Measurements from ENCODE around the gene DCLK1.

DCLK1 gene

DNA sequence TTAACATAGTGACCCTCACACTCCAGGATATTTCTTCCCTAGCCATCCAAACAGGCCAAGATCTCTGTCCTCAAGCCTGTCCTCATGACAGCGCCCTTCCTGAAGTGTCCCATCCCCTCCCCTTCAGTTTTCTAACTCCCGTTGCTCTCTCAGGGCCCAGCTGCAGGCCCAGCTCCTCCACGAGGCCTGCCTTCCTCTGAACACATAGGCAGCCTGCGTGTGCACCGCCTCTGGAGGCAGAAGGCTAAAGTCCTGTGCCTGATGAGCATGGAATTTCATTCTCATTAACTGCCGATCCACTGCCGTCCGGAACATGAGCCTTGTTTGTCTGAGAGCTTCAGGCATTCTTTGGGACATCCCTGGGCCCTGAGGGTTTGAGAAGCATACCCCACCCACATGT lies 306.4 kb downstream of the DCLK1 start:
- no peak for DNase-seq (ENCODE audit: low read depth)

DNA sequence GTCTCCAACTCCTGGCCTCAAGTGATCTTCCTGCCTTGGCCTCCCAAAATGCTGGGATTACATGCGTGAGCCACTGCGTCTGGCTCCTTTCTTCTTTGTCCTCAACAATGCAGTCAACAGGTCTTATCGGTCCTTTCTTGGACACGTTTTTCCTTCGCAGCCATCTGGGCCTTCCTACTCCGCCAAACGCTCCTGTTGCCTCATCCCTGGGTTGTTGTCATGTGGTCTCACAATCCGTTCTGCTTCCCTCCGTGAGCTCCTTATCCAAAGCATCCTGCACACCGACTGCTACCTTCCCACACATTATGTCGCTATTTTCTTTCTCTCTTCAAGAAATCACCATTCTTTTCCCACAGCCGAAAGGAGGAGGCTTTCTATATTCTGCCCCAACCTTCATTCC lies 306.8 kb downstream of the DCLK1 start:
- DNase-seq (ENCODE audit: low read depth): no peak

DNA sequence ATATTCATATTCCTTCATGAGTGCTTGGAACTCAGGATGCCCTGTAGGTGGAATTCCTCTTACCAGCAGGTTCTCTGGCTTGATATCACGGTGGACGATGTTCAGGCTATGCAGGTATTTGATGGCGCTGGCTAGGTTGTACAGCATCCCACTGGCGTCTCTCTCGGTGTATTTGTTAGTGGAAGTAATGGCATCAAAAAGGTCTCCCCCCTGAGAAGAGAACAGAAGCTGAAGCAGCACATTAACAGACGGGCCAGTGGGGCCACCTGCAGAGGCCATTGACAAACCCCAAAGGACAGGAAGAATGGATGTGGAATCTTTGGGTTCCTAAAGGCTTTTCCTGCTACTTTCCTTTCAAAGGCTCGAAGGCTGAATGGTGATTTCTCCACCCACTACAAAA lies 308.5 kb downstream of the DCLK1 start:
- DNase-seq (ENCODE audit: low read depth): no peak

DNA sequence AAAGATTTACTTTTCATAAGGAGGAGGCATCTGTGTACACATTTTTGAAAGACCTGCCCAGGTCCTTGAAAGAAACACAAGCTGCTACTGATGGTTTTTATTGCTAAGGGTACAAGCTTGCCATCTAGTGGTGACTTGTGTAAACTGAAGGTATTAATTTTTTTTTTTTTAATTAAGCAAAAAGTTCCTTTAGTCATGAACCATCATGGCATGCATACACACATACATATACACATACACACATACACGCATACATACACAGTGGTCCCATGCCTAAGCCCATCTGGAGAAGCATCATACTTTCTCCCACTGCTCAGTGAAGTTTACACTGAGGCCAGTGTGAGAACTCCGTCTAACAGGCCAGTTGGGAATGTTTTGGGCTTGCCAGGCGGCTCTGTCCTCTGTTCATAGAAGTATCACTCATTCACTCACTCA lies 312.5 kb downstream of the DCLK1 start:
- no peak for DNase-seq (ENCODE audit: low read depth)

DNA sequence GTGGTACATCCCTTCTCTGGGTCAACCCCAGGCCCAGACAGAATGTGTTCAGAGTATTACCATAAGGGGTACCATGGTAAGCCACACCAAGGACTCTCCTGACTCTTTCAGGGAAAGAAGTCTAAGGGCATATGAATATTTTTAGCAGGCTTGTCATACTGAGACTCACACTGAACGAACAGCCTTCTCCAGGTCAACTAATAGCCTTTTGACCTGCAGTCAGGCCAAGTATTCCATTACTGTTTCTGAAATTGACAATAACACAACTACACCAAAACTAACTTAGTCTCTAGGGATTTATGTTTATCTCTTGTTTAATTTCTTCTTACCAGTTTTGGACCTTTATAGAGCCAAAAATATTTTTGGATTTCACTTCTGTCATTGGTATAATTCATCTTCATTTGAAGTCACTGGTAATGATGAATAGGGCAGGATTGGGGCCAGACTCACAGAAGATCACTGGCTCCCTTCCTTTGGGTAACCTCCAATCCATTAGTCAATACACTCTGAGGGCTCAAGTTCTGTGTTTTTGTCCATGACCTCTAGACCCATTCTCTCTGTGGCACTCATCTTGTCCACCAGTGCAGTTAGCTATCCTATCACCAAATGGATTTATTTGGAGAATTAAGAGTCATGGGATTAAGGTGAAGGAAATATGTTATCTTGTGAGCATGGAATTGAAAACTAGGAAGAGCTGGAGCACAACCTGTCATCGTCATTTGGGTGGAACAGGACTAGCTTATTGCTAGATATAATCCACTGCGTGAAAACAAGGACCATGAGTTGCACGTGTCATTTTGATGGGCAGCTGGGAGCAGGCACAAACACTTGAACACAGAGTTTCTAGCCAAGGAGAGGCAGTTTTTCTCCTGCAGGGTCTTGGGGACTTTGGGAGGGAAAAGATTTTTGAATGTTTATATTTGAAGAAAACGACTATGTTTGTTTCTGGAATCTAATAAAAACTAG lies 313.3 kb downstream of the DCLK1 start:
- DNase-seq (ENCODE audit: low read depth): no peak

DNA sequence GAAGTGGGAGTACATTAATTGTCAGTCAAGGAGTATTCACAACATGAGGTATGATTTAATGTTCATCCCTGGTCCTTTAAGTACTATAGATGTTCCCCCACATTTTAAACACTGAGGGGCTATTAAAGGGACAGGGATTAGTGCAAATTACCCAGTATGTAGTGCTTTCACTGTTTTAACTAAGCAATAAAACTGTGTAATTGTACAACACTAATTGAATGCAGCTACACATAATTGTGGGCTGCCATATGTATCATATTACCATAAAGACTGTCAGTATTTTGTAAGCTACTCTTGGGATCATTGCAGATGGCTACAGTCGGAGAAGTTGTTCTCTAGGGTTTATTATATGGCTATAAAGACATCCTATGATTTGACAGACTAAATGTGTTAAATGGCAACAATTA lies 316.6 kb downstream of the DCLK1 start:
- DNase-seq (ENCODE audit: low read depth): no peak

DNA sequence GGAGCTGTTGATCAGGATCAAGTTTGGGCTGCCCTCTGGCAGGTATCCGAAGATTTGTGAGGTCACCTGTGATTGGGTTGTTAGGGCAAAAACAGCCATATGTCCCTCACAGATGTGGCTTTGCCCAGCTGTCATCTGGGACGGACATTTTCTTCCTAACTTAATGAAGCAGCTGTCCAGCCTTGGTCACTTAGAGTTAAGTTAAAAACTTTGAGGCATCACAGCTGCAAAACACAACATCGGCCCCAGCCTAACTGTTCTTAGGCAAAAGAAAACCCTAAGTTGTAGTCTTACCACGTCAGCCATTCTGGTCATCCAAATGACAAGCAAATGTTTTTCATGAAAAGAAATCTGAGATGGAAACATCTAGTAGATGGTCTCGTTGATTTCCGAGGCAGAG lies 318.4 kb downstream of the DCLK1 start:
- DNase-seq (ENCODE audit: low read depth): no peak

DNA sequence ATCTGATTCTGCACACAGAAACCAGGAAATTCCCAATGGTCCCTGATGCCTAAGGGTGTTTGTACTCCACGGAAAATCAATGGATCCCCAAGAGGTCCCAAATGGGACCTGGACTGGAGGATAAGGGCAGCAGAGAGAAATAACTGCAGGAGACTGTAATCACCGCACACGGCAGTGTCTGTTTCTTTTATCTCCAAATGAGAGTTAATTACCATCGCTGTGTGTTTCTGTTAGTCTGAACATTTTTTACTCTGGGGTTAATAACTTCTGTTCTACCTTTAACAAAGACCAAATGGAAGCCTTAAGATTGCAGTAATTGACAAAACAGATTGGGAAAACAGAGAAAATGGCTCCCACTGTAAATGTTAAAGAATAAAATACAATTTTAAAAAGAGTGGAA lies 320.9 kb downstream of the DCLK1 start:
- no peak for DNase-seq (ENCODE audit: low read depth)

DNA sequence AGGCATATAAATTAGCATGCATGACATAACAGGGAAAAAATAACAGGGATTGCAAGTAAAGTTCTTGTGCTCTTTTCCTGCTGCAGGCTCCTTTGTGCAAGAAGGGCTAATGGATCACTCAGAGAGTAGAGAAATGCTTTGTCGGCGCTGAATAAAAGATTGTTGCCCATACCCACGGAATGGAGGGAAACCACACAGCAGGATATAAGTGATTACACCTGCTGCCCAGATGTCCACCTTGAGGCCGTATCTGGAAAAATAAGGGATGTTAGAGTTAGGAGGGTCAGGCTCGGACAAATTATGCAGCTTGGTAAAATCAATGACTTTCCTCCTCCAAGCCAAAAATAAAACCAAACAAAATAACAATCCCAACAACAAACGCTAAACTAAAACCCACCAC lies 322.3 kb downstream of the DCLK1 start:
- no peak for DNase-seq (ENCODE audit: low read depth)

DNA sequence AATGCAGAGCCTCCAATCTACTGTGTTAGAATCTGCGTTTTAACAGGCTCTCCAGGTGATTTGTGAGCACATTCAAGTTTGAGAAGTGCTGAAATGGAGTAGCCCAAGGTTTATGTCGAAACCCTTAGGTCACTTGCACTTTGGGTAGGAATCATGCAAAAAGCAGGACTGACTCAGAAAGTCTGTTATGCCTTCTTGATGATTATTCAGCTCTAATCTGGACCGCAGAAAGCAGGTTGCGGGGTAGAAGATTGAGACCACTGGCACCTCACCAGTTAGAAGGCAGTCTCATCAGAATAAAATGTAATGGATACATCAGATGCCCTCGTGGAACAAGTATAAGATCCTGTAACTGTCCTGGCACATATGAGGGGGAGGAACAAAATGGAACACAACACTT lies 326.3 kb downstream of the DCLK1 start:
- DNase-seq (ENCODE audit: low read depth): no peak

DNA sequence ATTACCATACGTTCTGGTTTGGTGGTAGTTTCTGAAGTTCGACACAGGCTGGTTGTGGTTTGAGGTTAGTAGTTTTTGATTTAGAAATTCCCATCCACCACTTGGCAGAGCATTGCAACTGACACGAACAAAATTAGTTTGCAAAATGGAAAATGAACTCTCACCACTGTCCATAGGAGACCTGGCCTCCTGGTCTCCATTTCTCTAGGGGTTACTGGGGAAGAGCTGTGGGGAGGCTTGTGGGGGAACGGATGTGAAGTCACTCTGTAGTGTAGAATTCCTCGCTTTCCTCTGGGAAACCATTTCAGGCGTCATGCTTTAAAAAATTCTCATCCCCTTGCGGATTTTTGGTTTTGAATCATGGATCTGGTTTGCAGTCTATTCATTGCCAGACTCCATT lies 333.2 kb downstream of the DCLK1 start:
- DNase-seq (ENCODE audit: low read depth): no peak

DNA sequence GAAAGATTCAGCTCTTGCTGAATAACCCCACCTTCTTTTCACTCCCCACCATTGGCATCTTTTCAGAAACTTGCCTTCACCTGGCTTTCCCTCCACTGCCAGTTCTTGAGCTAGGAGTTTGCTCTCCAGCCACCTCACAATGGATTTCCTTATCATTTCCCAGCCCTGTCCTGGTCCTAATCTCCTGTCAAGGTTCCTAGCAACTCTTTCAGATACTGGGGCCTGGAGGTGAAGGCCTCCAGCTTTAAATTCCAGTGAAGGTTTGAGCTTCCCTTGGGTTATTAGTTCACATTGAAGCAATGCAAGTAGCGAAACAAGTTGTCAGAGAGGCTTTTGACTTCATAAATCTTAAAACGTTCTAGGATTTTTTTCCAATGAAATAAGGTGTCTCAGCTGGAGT lies 333.9 kb downstream of the DCLK1 start:
- no peak for DNase-seq (ENCODE audit: low read depth)

DNA sequence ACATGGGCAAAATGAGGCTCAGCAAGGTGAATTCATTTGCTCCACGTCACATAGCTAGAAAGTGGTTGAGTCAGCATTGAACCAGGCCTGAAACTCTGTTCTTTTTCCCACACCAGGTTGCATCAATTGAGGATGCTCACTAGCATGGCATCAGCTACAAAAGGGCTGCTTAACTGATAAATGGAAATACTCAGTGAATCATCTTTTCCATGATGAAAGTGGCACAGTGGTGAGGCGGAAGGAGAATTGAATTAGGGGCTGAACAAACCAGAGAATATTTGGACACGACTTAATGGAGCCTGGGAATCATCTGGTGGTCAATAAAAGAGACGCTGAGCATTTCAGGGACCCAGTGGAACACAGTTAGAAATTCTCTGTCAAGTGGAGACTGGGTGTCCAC lies 334.6 kb downstream of the DCLK1 start:
- DNase-seq (ENCODE audit: low read depth): no peak

DNA sequence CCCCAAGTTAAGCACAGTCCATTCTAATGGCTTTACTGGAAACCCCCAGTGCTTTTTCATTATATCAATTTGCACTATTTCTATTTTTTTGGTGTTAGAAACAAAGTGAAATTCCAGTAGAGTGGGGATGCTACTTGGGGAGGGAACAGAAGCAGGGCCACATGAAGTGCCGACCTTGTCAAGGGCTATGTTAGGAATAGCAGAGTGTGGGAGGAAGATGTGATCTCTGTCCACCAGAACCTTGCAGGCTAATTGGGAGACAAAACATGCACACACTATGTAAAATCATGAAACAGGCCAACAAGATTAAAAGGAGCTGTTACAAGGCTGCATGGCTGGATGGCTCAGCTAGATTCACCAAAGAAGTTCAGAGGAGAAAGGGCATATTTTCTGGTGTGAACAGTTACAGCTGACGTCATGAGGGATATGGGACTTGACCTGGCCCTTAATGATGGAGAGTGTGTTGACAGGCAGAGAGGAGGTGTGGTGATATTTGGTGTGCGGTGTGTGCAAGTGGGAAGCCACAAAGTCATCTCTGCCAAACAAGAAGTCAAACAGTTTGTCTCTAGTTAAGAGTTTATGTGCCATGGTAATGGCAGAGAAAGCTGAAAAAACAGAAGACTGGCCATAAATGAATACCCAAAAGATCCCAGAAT lies 336.3 kb downstream of the DCLK1 start:
- no peak for DNase-seq (ENCODE audit: low read depth)

DNA sequence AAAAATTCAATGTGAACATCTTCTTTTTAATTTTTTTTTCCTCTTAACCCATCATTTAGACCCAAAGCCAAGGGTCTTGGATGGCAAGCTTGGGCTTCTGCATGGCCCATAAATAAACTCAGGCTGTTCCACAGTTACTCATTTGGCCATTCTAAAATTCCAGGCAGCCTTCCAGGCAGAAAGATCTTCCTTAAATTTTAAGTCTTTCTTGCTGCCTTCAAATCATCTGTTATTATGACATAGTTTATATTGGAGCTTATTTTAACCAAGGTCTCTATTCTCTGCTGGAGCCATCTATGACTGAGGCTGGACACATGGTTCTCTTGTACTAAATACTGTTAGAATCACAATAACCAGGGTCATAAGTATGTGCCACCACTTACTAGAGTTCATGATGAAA lies 337.4 kb downstream of the DCLK1 start:
- no peak for DNase-seq (ENCODE audit: low read depth)

DNA sequence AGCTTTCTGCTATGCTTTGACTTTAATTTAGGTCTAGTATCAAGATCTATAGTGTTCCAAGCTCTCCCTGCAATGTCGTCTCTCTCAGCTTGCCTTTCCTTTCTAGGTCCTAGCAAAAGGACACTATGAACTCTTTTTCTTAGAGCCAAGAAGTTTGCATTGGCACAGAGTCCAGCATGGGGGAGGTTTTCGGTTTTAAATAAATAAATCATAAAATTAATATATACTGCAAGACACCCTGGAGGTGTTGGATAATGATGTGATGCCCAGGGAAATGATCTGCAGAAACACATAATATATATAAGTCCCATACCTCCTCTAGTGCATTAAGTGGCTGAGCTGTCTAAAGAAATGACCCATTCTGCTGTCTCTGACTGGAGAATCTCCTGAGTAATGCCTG lies 338.3 kb downstream of the DCLK1 start:
- no peak for DNase-seq (ENCODE audit: low read depth)

DNA sequence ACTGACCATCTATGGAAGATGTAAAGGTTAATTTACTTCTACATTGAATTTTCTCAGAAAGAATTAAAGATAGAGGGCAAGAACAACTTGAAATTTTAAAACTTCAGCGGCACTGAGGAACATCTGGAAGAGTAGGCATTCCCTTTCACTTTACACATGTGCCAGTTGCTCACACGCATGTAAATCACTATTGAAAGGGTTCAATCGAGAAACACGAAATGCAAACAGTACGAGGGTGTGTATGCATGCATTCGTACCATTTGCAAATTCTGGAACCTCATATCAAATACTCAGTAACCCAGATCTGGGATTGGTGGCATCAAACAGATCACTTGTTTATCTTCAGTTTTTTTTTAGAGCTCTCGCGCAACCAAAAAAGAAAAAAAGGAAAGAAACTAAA lies 339.2 kb downstream of the DCLK1 start:
- DNase-seq (ENCODE audit: low read depth): no peak

DNA sequence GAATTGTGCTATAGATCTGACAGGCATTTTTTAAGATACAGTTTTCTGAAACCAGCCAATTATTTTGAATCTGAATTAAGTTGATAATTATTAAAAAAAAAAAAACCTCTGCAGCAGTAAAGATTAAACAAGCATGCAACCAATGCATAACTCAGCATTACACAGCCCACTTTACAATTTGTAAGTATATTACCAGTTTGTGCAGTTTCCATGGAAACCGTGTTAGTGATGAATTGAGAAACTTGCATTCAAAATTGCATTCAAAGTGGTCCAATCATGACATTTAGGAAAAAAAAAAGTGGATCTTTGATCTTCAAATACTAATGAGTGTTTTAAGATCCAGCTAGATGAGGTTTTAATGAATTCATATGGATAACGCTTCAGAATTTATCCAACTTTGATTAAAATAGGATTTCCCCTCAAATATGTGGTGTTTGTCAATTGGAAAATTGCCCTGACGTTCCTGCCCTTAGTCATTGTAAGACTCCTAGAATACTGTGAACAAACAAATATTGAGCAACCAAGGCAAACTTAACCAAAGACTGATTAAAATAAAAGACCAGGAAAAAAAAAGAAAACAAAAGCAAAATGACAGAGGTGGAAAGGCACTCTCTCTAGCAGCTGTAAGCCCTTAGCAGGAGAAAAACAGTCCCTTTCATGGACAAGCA lies 339.9 kb downstream of the DCLK1 start:
- DNase-seq (ENCODE audit: low read depth): no peak

DNA sequence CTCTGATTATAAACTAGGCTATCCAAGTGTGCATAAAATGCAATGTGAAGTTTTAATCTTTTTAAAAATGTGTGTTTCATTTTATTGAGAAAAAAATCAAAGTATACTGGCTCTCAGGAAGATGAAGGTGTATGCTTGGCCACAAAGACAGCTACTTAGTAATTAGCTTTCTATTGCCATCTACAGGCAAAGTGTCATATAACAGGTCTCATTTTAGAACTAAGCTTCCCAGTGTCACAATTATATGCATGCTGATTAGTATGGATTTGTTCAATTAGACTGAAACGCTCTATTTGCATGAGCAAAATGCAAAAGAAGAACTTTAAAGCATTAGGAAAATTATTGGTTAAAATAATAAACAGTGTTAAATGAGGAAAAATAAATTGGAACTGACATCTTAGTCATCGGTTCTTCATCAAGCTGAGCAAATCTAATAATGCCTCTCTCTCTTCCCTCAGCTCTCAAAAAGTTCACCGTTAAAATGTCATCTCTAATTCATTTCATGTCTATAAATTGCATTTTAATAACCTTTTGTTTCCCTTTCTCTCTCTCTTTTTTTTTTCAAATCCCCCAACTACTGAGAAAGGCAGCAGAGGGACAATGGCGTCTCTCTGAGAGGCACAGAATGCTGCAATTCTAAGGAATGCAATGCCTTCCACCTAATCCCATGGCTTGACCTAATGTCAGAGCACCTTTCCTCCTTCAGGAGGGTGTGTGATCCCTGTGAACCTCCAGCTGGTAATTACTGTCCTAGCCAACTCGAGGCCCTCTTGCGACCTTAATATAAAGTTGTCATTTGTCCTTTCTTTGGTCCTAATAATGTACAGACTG lies 341.6 kb downstream of the DCLK1 start:
- DNase-seq (ENCODE audit: low read depth): no peak

DNA sequence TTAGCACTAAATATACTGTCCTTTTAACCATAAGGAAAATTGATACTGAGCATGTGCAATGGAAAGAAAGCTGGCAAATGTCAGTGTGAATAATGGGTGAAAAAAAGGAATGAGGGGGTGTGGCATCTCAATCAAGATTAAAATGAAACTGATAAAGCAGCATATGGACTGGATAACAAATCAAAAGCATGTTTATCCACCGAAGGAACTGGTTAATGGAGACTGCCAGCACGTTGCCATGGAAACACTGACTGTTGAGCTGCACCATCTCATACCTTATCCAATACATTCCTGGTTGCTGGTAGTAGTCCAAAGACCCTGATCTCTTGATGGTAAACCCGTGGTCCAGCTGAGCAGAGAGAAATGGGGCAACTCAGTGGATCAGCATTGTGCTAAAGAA lies 343.2 kb downstream of the DCLK1 start:
- no peak for DNase-seq (ENCODE audit: low read depth)

DNA sequence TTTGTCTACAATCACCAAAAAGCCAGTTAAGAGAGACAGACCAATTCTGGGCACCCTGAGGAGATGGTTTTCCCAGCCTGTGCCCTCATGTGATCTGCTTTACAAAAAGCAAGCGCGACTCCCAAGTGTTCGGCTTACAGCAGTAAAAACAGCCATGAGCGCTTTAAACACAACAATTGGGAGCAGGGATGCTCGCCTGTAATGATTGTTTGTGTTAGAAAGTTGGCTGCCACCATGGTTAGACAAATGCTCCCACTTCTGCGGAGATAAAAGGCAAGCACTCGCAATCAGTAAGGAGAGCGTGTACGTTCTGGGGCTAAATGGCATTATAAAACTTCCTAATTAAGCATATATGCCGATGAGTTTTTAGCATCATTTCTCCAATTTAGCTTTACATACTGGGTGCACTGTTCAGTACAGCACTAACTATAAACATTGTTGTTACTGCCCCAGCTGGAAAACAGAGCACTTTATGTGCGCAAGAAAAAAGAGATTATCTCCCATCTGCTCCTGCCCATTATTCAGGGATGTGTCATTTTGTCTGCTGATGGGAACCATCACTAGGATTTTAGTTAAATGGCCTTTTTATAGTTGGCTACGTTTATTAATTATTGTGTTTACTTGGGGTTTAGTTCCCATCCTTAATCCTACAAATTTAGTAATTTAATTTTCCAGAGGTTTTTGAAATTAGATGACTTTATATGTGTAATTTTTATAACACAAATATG lies 345.4 kb downstream of the DCLK1 start:
- DNase-seq (ENCODE audit: low read depth): no peak

All from stimulated activated CD4-positive, alpha-beta T cell treated with anti-CD3 and anti-CD28 coated beads, Interleukin-2, amount 100 ng/mL, for 4 hours (primary cell).